Transverse colon (tissue), 4 donors: Measurements from ENCODE around the gene NCR2. TPM values are rescaled to one million over a fixed set of nuclear protein-coding genes. Genes with fewer than 3 reads are reported as not detected.

Source experiments
- DNase-seq: peaks from one replicate; pipeline ENCODE4 v3.0.0-alpha.2; 2019
- H3K27ac ChIP-seq, 4 donors: fragments of 200-600 bp; sonication (generic); 2 replicates each; pipeline ENCODE4 v1.5.1; 2016 to 2018; ENCODE audit warnings: inconsistent platforms in 4 of 4
- H3K27me3 ChIP-seq: fragments of 200-600 bp; sonication (generic); 2 replicates; pipeline ENCODE4 v1.5.1; 2017; ENCODE audit warnings: inconsistent platforms
- H3K36me3 ChIP-seq, 4 donors: fragments of 200-600 bp; sonication (generic); 2 replicates each; pipeline ENCODE4 v1.5.1; 2017 to 2019; ENCODE audit warnings: inconsistent platforms in 4 of 4
- H3K4me1 ChIP-seq, 4 donors: fragments of 200-600 bp; sonication (generic); 2 replicates each; pipeline ENCODE4 v1.5.1; 2017 to 2020; ENCODE audit warnings: inconsistent platforms in 4 of 4
- H3K4me3 ChIP-seq, 4 donors: fragments of 200-600 bp; sonication (generic); 1 replicate in 1 of 4; 2 replicates in 3 of 4; pipeline versions ENCODE4 v1.5.1 to v1.6.1; 2017 to 2019; ENCODE audit warnings: inconsistent platforms in 4 of 4
- H3K9me3 ChIP-seq, 2 donors: fragments of 200-600 bp; sonication (generic); 2 replicates each; pipeline ENCODE4 v1.5.1; 2017 to 2019; ENCODE audit warnings: inconsistent platforms in 2 of 2
- CTCF ChIP-seq, 5 experiments: fragments of 200-600 bp in 3 of 5; fragments of 450-650 bp in 2 of 5; sonication (generic) in 3 of 5; IDR thresholded peaks; 1 replicate in 2 of 5; 2 replicates in 3 of 5; pipeline ENCODE4 v1.5.1; 2016 to 2017; ENCODE audit warnings: antibody characterized with exemption in 5 of 5, inconsistent platforms in 3 of 5, mild to moderate bottlenecking in 2 of 5, moderate library complexity in 1 of 5
- EP300 ChIP-seq: sonication (generic); formaldehyde crosslinking; IDR thresholded peaks from one replicate; pipeline ENCODE4 v1.6.1; 2017; ENCODE audit warnings: antibody characterized with exemption, low read depth
- POLR2A ChIP-seq: fragments of 450-650 bp; IDR thresholded peaks from one replicate; pipeline ENCODE4 v1.6.1; 2016; ENCODE audit warnings: antibody characterized with exemption, mild to moderate bottlenecking, moderate library complexity
- POLR2AphosphoS5 ChIP-seq, 3 donors: sonication (generic); formaldehyde crosslinking; IDR thresholded peaks; one replicate each; pipeline ENCODE4 v1.6.1; 2016; ENCODE audit warnings: antibody characterized with exemption in 3 of 3
- WGBS, 2 donors: methylation state at CpG; one replicate each; pipeline ENCODE4 v1.1.5; 2018; ENCODE audit warnings: low coverage in 1 of 2; 5-methylcytosine and 5-hydroxymethylcytosine counted together
- in situ Hi-C, 4 donors: fragments of 200-750 bp; cut with MboI; loops; one replicate each; pipeline versions ENCODE4 v1.15.0 to v1.15.1; 2017; ENCODE audit warnings: low sequenced_read_pairs in 3 of 4, low pct_ligation_motif_present in 1 of 4, low pct_unique_long_range_greater_than_20kb in 1 of 4
- intact Hi-C: fragments of 100-400 bp; cut with DNase I; formaldehyde crosslinking; loops from one replicate; pipeline ENCODE4 v1.15.1; 2023; ENCODE audit warnings: low total_unique reads
- total RNA-seq, 4 donors: library from RNA; depleted of rRNA; stranded (reverse); fragments of >200 nt; gene quantifications; one replicate each; pipeline ENCODE4 v1.1.0, GENCODE V29; 2016

The NCR2 gene
- total RNA-seq, 4 donors from 2014 or later = not detected

- TF ChIP-seq EP300 (no peak), POLR2AphosphoS5 (IDR thresholded peaks at IDR 0.05) (no peak), CTCF (IDR thresholded peaks at IDR 0.05) (no peak), POLR2A (no peak)
- H3K36me3 ChIP-seq = no peaks in the 10 kb centered on the region
- no peak overlapping the region for H3K4me3 ChIP-seq
- H3K9me3 ChIP-seq = peaks cover 0 to 1% of the 10 kb centered on the region in 2 donors
- in situ Hi-C loops = loop anchor here in 3 of 4 donors (10.0 to 25.0 kb wide), 3 partner anchors 228 to 320 kb away; no protein-coding TSS in a partner anchor
- no peak overlapping the region for H3K27ac ChIP-seq
- DNase-seq = no peak
- peaks cover under 1 to 15% (median 11%) of the 10 kb centered on the region in 4 donors for H3K4me1 ChIP-seq
- WGBS, 2 donors = 83 to 100% methylated on average over 1 to 3 of the region's 3 CpGs
- intact Hi-C loops = loop anchor here (5.0 kb wide), 1 partner anchor 235 kb away; no protein-coding TSS in a partner anchor
- peaks cover 84% of the 10 kb centered on the region for H3K27me3 ChIP-seq
These were observed 31.7 kb downstream of the NCR2 start for GRCh38 chr6:41367061-41367460.

GRCh38 chr6:41367700-41368099 lies 32.3 kb downstream of the NCR2 start:
- no peaks in the 10 kb centered on the region for H3K9me3 ChIP-seq
- H3K4me3 ChIP-seq = no peak overlapping the region
- WGBS, 2 donors = 0 to 6% methylated on average over 1 to 2 of the region's 2 CpGs
- peaks cover 84% of the 10 kb centered on the region for H3K27me3 ChIP-seq
- H3K36me3 ChIP-seq = no peaks in the 10 kb centered on the region
- DNase-seq = peak; percentile 33
- intact Hi-C loops (loop anchor here (2.0 to 5.0 kb wide), 2 partner anchors 235 to 317 kb away; no protein-coding TSS in a partner anchor), in situ Hi-C loops (loop anchor here in 3 of 4 donors (10.0 to 25.0 kb wide), 3 partner anchors 227 to 320 kb away; no protein-coding TSS in a partner anchor)
- TF ChIP-seq POLR2A (no peak), POLR2AphosphoS5 (IDR thresholded peaks at IDR 0.05) (no peak), CTCF (IDR thresholded peaks at IDR 0.05) (peak; percentile 23 to 52 (median 45)), EP300 (no peak)
- peaks cover 6 to 20% (median 18%) of the 10 kb centered on the region in 4 donors for H3K4me1 ChIP-seq
- no peak overlapping the region for H3K27ac ChIP-seq

GRCh38 chr6:41370488-41371111 lies 35.2 kb downstream of the NCR2 start:
- no peak overlapping the region for H3K27ac ChIP-seq
- peaks cover 10 to 40% (median 23%) of the 10 kb centered on the region in 4 donors for H3K4me1 ChIP-seq
- no peaks in the 10 kb centered on the region for H3K9me3 ChIP-seq
- H3K4me3 ChIP-seq = no peak overlapping the region
- no peaks in the 10 kb centered on the region for H3K36me3 ChIP-seq
- intact Hi-C loops = loop anchor here (5.0 kb wide), 1 partner anchor 222 kb away; no protein-coding TSS in a partner anchor
- H3K27me3 ChIP-seq = peaks cover 84% of the 10 kb centered on the region
- in situ Hi-C loops = loop anchor here in 2 of 4 donors (10.0 to 25.0 kb wide), 2 partner anchors 224 to 317 kb away; no protein-coding TSS in a partner anchor
- DNase-seq = no peak
- 85% methylated on average over 6 of the region's 6 CpGs for WGBS, 2 donors
- TF ChIP-seq EP300 = no peak
- TF ChIP-seq CTCF (IDR thresholded peaks at IDR 0.05) = no peak
- TF ChIP-seq POLR2AphosphoS5 (IDR thresholded peaks at IDR 0.05) = no peak
- no peak for TF ChIP-seq POLR2A

GRCh38 chr6:41371461-41371991 lies 36.1 kb downstream of the NCR2 start:
- in situ Hi-C loops = loop anchor here in 2 of 4 donors (10.0 to 25.0 kb wide), 2 partner anchors 223 to 316 kb away; no protein-coding TSS in a partner anchor
- Histone ChIP-seq H3K9me3 (no peaks in the 10 kb centered on the region), H3K4me3 (peak overlapping the region in 3 of 4 donors; percentile 10 to 48 (median 26)), H3K36me3 (no peaks in the 10 kb centered on the region), H3K27ac (peak overlapping the region in 1 of 4 donors; percentile 24), H3K4me1 (peaks cover 10 to 40% (median 23%) of the 10 kb centered on the region in 4 donors), H3K27me3 (peaks cover 84% of the 10 kb centered on the region)
- no peak for TF ChIP-seq POLR2A
- TF ChIP-seq CTCF (IDR thresholded peaks at IDR 0.05) = peak in 4 of 5 experiments; percentile 18 to 50 (median 24)
- WGBS, 2 donors = 4% methylated on average over 39 of the region's 39 CpGs; no CpG with 5 or more reads in 1 of the 2 donors
- intact Hi-C loops = loop anchor here (5.0 kb wide), 1 partner anchor 221 kb away; no protein-coding TSS in a partner anchor
- peak; percentile 38 for DNase-seq
